Psoas muscle (tissue), 8 donors: ENCODE results near the gene UBAC2. TPM values are rescaled to one million over a fixed set of nuclear protein-coding genes. Genes with fewer than 3 reads are reported as not detected.

Experiments
- ATAC-seq, 4 donors: fragments of 200-7000 bp; cut with Tn5 transposase; one replicate each; pipeline ENCODE4 v1.9.1; 2020; ENCODE audit warnings: moderate library complexity in 3 of 4, mild to moderate bottlenecking in 2 of 4
- DNase-seq, 2 donors: peaks; one replicate each; pipeline ENCODE4 v3.0.0-alpha.2; 2020
- H3K27ac ChIP-seq: fragments of 200-600 bp; one replicate; pipeline ENCODE4 v1.8.0; 2022
- H3K27me3 ChIP-seq, 3 donors: fragments of 200-600 bp in 1 of 3; one replicate each; pipeline versions ENCODE4 v1.6.1 to v1.8.0; 2013 to 2022; ENCODE audit warnings: low read length in 2 of 3, mild to moderate bottlenecking in 2 of 3, moderate library complexity in 1 of 3; ENCODE audit not compliant: insufficient read depth in 3 of 3
- H3K36me3 ChIP-seq, 2 donors: fragments of 200-600 bp in 1 of 2; one replicate each; pipeline versions ENCODE4 v1.6.1 to v1.8.0; 2013 to 2022; ENCODE audit warnings: low read depth in 1 of 2, mild to moderate bottlenecking in 1 of 2, moderate library complexity in 1 of 2; ENCODE audit not compliant: insufficient read depth in 1 of 2
- H3K4me1 ChIP-seq: fragments of 200-600 bp; one replicate; pipeline ENCODE4 v1.8.0; 2022
- H3K4me3 ChIP-seq: fragments of 200-600 bp; one replicate; pipeline ENCODE4 v1.8.0; 2022; ENCODE audit warnings: mild to moderate bottlenecking
- H3K9me3 ChIP-seq: fragments of 200-600 bp; one replicate; pipeline ENCODE4 v1.8.0; 2022
- CTCF ChIP-seq: fragments of 200-600 bp; IDR thresholded peaks from one replicate; pipeline ENCODE4 v1.8.0; 2022; ENCODE audit warnings: antibody characterized with exemption
- WGBS, 3 donors: extraction: QIAGEN DNeasy Blood & Tissue Kit; methylation state at CpG; one replicate each; pipeline versions ENCODE4 v1.1.6 to v1.1.7; 2013; 5-methylcytosine and 5-hydroxymethylcytosine counted together
- intact Hi-C, 2 donors: fragments of 100-400 bp; cut with DNase I; formaldehyde crosslinking; loops; one replicate each; pipeline versions ENCODE4 v1.11.0 to v1.14.2; 2022
- polyA plus RNA-seq, 3 donors: library from polyadenylated mRNA; stranded (reverse); fragments of 200-250 nt; gene quantifications; one replicate each; pipeline ENCODE4 v1.2.3, GENCODE V29; 2013
- total RNA-seq, 4 donors: library from RNA; stranded (reverse); fragmentation: NEBNext Ultra II Directional in 2 of 4; extraction: Animal tissue kit (Norgen Biotek cat#: 25700) in 2 of 4; gene quantifications; one replicate each; pipeline versions ENCODE4 v1.2.1 to v1.2.4, GENCODE V29; 2021 to 2023
- donor health status: healthy with polysubstance abuse.
- donor health status: DM: no; HTN: no; CAD: no; lungs with moderate emphysema.
- donor health status: Bipolar disorder and iron deficiency.
- donor health status: healthy.
- donor health status: DM: yes; HTN: yes; CAD: no.
- donor health status: DM: no; HTN: no; CAD: no.
- donor health status: DM: no; HTN: no; CAD: no.
- donor health status: DM: yes; HTN: yes; CAD: no.

Gene UBAC2
- total and polyA plus RNA-seq, 7 donors = 54.1 to 97.1 (median 71.7) TPM

GRCh38 chr13:99426426-99426825, 225.8 kb downstream of the UBAC2 start:
- ATAC-seq = no peak
- intact Hi-C loops = no loop called here
- H3K4me3 ChIP-seq = no peak overlapping the region
- H3K4me1 ChIP-seq = no peaks in the 10 kb centered on the region
- no peak overlapping the region for H3K27ac ChIP-seq
- DNase-seq = no peak
- WGBS, 3 donors = 52 to 72% (median 64%) methylated on average over 7 of the region's 7 CpGs
- no peaks in the 10 kb centered on the region for H3K9me3 ChIP-seq
- TF ChIP-seq CTCF = no peak
- H3K36me3 ChIP-seq = no peaks in the 10 kb centered on the region
- H3K27me3 ChIP-seq = peaks cover 0 to 9% (median 7%) of the 10 kb centered on the region in 3 donors

- H3K4me3 ChIP-seq = no peak overlapping the region
- intact Hi-C loops = no loop called here
- H3K4me1 ChIP-seq = no peaks in the 10 kb centered on the region
- no peak for TF ChIP-seq CTCF
- peaks cover 0 to 9% (median 5%) of the 10 kb centered on the region in 3 donors for H3K27me3 ChIP-seq
- H3K27ac ChIP-seq = no peak overlapping the region
- WGBS, 3 donors = 91 to 94% (median 93%) methylated on average over 10 of the region's 10 CpGs
- H3K36me3 ChIP-seq = no peaks in the 10 kb centered on the region
- no peaks in the 10 kb centered on the region for H3K9me3 ChIP-seq
- no peak for DNase-seq
- ATAC-seq = no peak
Measured at GRCh38 chr13:99429670-99430069, 229.0 kb downstream of the UBAC2 start.

- no peak for TF ChIP-seq CTCF
- H3K9me3 ChIP-seq = no peaks in the 10 kb centered on the region
- no peak overlapping the region for H3K27ac ChIP-seq
- intact Hi-C loops = no loop called here
- H3K36me3 ChIP-seq = no peaks in the 10 kb centered on the region
- peaks cover 0 to 5% (median 2%) of the 10 kb centered on the region in 3 donors for H3K27me3 ChIP-seq
- DNase-seq (no peak), ATAC-seq (no peak)
- 71 to 79% (median 77%) methylated on average over 18 of the region's 18 CpGs for WGBS, 3 donors
- no peaks in the 10 kb centered on the region for H3K4me1 ChIP-seq
- H3K4me3 ChIP-seq = peak overlapping the region; percentile 37
Measured at GRCh38 chr13:99431927-99432608, 231.4 kb downstream of the UBAC2 start.

- Histone ChIP-seq H3K36me3 (no peaks in the 10 kb centered on the region), H3K27me3 (peaks cover 0 to 2% (median 0%) of the 10 kb centered on the region in 3 donors), H3K9me3 (no peaks in the 10 kb centered on the region), H3K4me1 (no peaks in the 10 kb centered on the region), H3K4me3 (peak overlapping the region; percentile 37), H3K27ac (no peak overlapping the region)
- peak; percentile 73 to 83 for DNase-seq
- no peak for TF ChIP-seq CTCF
- 19 to 26% (median 25%) methylated on average over 23 of the region's 23 CpGs for WGBS, 3 donors
- intact Hi-C loops = no loop called here
- peak; percentile 48 to 72 (median 69) for ATAC-seq
Measured at GRCh38 chr13:99432609-99433542, 232.2 kb downstream of the UBAC2 start.
